Esophagus muscularis mucosa (tissue), 4 donors: ENCODE results near the gene ROMO1. TPM values are rescaled to one million over a fixed set of nuclear protein-coding genes. Genes with fewer than 3 reads are reported as not detected.
"Not testable (repeated sequence)": the region's sequence is repeated elsewhere in the genome, so short reads cannot be mapped to it uniquely, and the experiment has no call there.

Source experiments
- DNase-seq: peaks from one replicate; pipeline ENCODE4 v3.0.0-alpha.2; 2017; ENCODE audit errors: extremely low spot score
- H3K27ac ChIP-seq, 4 donors: fragments of 200-600 bp; sonication (generic); replicated peaks in 1 of 4; 1 replicate in 3 of 4; 2 replicates in 1 of 4; pipeline ENCODE4 v1.5.1; 2016 to 2019; ENCODE audit warnings: mild to moderate bottlenecking in 1 of 4
- H3K27me3 ChIP-seq, 4 donors: fragments of 200-600 bp; sonication (generic); one replicate each; pipeline versions ENCODE4 v1.5.1 to v1.6.0; 2016 to 2019
- H3K36me3 ChIP-seq, 4 donors: fragments of 200-600 bp; sonication (generic); one replicate each; pipeline ENCODE4 v1.5.1; 2016 to 2019
- H3K4me1 ChIP-seq, 4 donors: fragments of 200-600 bp; sonication (generic); one replicate each; pipeline ENCODE4 v1.5.1; 2016 to 2019
- H3K4me3 ChIP-seq, 4 donors: fragments of 200-600 bp; sonication (generic); 1 replicate in 2 of 4; 2 replicates in 2 of 4; pipeline ENCODE4 v1.5.1; 2016 to 2019; ENCODE audit warnings: mild to moderate bottlenecking in 4 of 4, moderate library complexity in 1 of 4
- H3K9me3 ChIP-seq, 4 donors: fragments of 200-600 bp; sonication (generic); 1 replicate in 3 of 4; 2 replicates in 1 of 4; pipeline ENCODE4 v1.5.1; 2016 to 2019
- CTCF ChIP-seq, 3 experiments: fragments of 200-600 bp in 2 of 3; fragments of 450-650 bp in 1 of 3; sonication (generic) in 2 of 3; IDR thresholded peaks; one replicate each; pipeline ENCODE4 v1.5.1; 2017 to 2019; ENCODE audit warnings: antibody characterized with exemption in 3 of 3, mild to moderate bottlenecking in 2 of 3, moderate library complexity in 1 of 3
- EP300 ChIP-seq: sonication (generic); formaldehyde crosslinking; IDR thresholded peaks from one replicate; pipeline ENCODE4 v1.6.1; 2017; ENCODE audit warnings: antibody characterized with exemption
- POLR2A ChIP-seq: fragments of 450-650 bp; IDR thresholded peaks from one replicate; pipeline ENCODE4 v1.6.1; 2017; ENCODE audit warnings: antibody characterized with exemption, moderate library complexity, mild to moderate bottlenecking, low read depth
- POLR2AphosphoS5 ChIP-seq, 2 donors: sonication (generic); formaldehyde crosslinking; IDR thresholded peaks; one replicate each; pipeline ENCODE4 v1.6.1; 2017; ENCODE audit warnings: antibody characterized with exemption in 2 of 2
- WGBS: methylation state at CpG from one replicate; pipeline ENCODE4 v1.1.5; 2018; 5-methylcytosine and 5-hydroxymethylcytosine counted together
- intact Hi-C: fragments of 100-400 bp; cut with DNase I; formaldehyde crosslinking; loops from one replicate; pipeline ENCODE4 v1.15.1; 2023
- total RNA-seq, 4 donors: library from RNA; depleted of rRNA; stranded (reverse); fragments of >200 nt; gene quantifications; one replicate each; pipeline versions ENCODE4 v1.1.0 to v1.2.1, GENCODE V29; 2016

Gene ROMO1
- total RNA-seq, 4 donors from 2014 or later, result 159 to 360 (median 263) TPM

DNA sequence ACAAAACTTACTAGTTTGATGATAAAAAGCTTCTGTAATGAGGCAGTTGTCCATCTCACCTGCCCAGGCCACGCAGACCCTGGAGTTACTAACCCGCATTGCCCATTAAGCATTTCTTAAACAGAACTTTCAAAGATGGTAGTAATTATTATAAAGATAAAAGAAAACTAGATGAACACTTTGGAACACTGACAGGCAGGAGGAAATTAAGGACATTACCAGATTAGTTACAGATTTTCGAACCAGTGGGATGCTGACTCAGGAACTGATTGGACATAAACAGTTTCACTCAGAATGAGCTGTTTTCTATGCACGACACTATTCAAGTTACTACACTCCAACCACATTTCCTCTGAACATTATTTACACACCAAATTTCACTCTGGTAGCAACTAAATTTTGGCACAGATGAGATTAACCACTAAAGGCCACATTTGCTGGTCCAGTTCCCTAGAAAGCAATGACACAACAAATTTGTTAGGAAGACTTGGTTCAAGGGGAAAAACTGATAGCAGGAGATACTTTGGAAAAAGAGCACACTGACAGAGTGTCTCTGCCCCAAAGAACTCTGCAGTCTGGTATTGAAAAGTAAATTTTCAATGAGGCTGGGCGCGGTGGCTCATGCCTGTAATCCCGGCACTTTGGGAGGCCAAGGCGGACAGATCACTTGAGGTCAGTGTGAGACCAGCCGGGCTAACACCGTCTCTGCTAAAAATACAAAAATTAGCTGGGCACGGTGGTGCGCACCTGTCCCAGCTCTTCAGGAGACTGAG lies 3.0 kb downstream of the ROMO1 start:
- no peak for TF ChIP-seq POLR2A
- TF ChIP-seq CTCF (IDR thresholded peaks at IDR 0.05), result no peak
- no peak for TF ChIP-seq EP300
- no peak for TF ChIP-seq POLR2AphosphoS5 (IDR thresholded peaks at IDR 0.05)
- WGBS, result 72% methylated on average over 12 of the region's 12 CpGs
- no peak overlapping the region for H3K4me3 ChIP-seq
- H3K27me3 ChIP-seq, result no peaks in the 10 kb centered on the region
- DNase-seq, result no peak
- peaks cover 41 to 66% (median 62%) of the 10 kb centered on the region in 4 donors for H3K36me3 ChIP-seq
- H3K27ac ChIP-seq, result peak overlapping the region in 3 of 4 donors; percentile 15 to 93 (median 17)
- peaks cover 19 to 47% (median 30%) of the 10 kb centered on the region in 4 donors for H3K4me1 ChIP-seq
- intact Hi-C loops, result loop anchor here (10.0 kb wide), 1 partner anchor 183 kb away; no protein-coding TSS in a partner anchor
- no peaks in the 10 kb centered on the region for H3K9me3 ChIP-seq

DNA sequence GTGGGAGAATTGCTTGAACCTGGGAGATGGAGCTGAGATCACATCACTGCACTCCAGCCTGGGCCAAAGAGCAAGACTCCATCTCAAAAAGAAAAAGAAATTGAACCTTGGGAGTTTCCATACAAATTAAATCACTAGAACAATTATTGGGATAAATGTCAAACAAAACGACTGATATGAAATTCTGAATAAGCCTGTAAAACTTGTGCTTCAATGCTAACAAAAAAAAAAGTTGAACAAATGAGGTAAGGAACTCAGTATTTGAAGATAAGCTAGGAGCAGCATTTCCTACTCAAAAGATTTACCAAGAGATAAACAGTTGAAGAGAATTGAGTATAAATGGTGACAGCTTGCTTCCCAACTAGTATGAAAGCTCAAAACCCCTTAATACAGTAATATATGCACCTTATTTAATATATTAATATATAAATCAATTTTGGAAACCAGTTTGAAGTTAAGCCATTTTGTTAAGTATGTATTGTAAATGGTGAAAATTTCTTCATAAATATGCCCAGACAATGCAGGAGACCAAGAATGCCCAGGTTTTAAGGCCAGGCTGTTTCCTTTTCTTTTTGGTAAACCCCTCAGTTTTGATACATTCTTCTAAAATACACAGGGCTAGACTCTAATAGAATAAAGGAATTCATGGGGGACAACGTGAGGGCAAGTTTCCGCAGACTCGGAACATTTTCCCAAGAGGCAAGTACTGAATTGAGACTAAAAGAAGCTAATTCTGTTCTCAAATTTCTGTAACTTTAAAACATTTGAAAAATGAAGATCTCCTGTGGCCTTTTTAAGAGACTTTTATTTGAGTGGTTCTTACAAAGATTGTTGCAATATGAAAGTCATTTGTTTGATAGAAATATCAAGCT lies 3.9 kb downstream of the ROMO1 start:
- H3K9me3 ChIP-seq, result no peaks in the 10 kb centered on the region
- intact Hi-C loops, result loop anchor here (10.0 kb wide), 1 partner anchor 182 kb away; no protein-coding TSS in a partner anchor
- 57% methylated on average over 4 of the region's 4 CpGs for WGBS
- DNase-seq, result no peak
- no peaks in the 10 kb centered on the region for H3K27me3 ChIP-seq
- H3K27ac ChIP-seq, result peak overlapping the region in 2 of 4 donors; percentile 0 to 17
- peaks cover 11 to 39% (median 22%) of the 10 kb centered on the region in 4 donors for H3K4me1 ChIP-seq
- peaks cover 41 to 73% (median 66%) of the 10 kb centered on the region in 4 donors for H3K36me3 ChIP-seq
- TF ChIP-seq EP300 (no peak), POLR2AphosphoS5 (IDR thresholded peaks at IDR 0.05) (no peak), CTCF (IDR thresholded peaks at IDR 0.05) (no peak), POLR2A (no peak)
- H3K4me3 ChIP-seq, result no peak overlapping the region

- intact Hi-C loops, result loop anchor here (10.0 kb wide), 1 partner anchor 180 kb away; no protein-coding TSS in a partner anchor
- 81% methylated on average over 5 of the region's 5 CpGs for WGBS
- Histone ChIP-seq H3K4me3 (no peak overlapping the region), H3K36me3 (peaks cover 41 to 89% (median 76%) of the 10 kb centered on the region in 4 donors), H3K27me3 (no peaks in the 10 kb centered on the region), H3K4me1 (peaks cover 11 to 40% (median 27%) of the 10 kb centered on the region in 4 donors), H3K9me3 (no peaks in the 10 kb centered on the region), H3K27ac (no peak overlapping the region)
- no peak for TF ChIP-seq EP300
- no peak for TF ChIP-seq POLR2A
- no peak for TF ChIP-seq CTCF (IDR thresholded peaks at IDR 0.05)
- no peak for TF ChIP-seq POLR2AphosphoS5 (IDR thresholded peaks at IDR 0.05)
- no peak for DNase-seq
Measured at GRCh38 chr20:35704514-35705261, 5.5 kb downstream of the ROMO1 start.

DNA sequence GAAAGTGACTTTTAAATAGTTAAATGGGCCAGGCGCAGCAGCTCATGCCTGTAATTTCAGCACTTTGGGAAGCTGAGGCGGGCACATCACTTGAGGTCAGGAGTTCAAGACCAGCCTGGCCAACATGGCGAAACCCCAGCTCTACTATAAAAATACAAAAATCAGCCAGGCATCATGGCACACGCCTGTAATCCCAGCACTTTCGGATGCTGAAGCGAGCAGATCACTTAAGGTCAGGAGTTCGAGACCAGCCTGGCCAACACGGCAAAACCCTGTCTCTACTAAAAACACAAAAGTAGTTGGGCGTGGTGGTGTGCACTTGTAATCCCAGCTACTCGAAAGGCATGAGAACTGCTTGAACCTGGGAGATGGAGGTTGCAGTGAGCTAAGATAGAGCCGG lies 6.7 kb downstream of the ROMO1 start:
- Histone ChIP-seq H3K4me1 (peaks cover 6 to 40% (median 29%) of the 10 kb centered on the region in 4 donors), H3K36me3 (peaks cover 41 to 98% (median 86%) of the 10 kb centered on the region in 4 donors)
- not testable (repeated sequence) for H3K27ac ChIP-seq, DNase-seq, H3K4me3 ChIP-seq, H3K27me3 ChIP-seq, H3K9me3 ChIP-seq
- intact Hi-C loops, result loop anchor here (10.0 kb wide), 1 partner anchor 179 kb away; no protein-coding TSS in a partner anchor
- TF ChIP-seq POLR2AphosphoS5 (IDR thresholded peaks at IDR 0.05), result peak in 1 of 2 donors; percentile 8
- 81% methylated on average over 11 of the region's 11 CpGs for WGBS

- H3K4me1 ChIP-seq, result peaks cover 13 to 42% (median 38%) of the 10 kb centered on the region in 4 donors
- H3K4me3 ChIP-seq, H3K9me3 ChIP-seq, DNase-seq, H3K27me3 ChIP-seq, H3K27ac ChIP-seq: not testable (repeated sequence)
- 90% methylated on average over 17 of the region's 17 CpGs for WGBS
- H3K36me3 ChIP-seq, result peaks cover 41 to 99% (median 86%) of the 10 kb centered on the region in 4 donors
- intact Hi-C loops, result loop anchor here (10.0 kb wide), 1 partner anchor 178 kb away; no protein-coding TSS in a partner anchor
Measured at GRCh38 chr20:35706591-35707529, 7.7 kb downstream of the ROMO1 start.
